Ovary (tissue), 3 donors: Measurements from ENCODE around the gene GRIK4.

Source experiments
- CTCF ChIP-seq, 3 donors: fragments of 450-650 bp in 2 of 3; fragments of 200-600 bp in 1 of 3; IDR thresholded peaks; one replicate each; pipeline versions ENCODE4 v1.5.1 to v1.8.0; 2016 to 2022; ENCODE audit warnings: antibody characterized with exemption in 3 of 3, mild to moderate bottlenecking in 1 of 3
- EP300 ChIP-seq: sonication (generic); formaldehyde crosslinking; IDR thresholded peaks from one replicate; pipeline ENCODE4 v1.6.1; 2017; ENCODE audit warnings: antibody characterized with exemption
- POLR2A ChIP-seq: fragments of 450-650 bp; IDR thresholded peaks from one replicate; pipeline ENCODE4 v1.6.1; 2017; ENCODE audit warnings: antibody characterized with exemption, mild to moderate bottlenecking, moderate library complexity
- donor health status: DM: no; HTN: no; CAD: no.

- TF ChIP-seq CTCF (IDR thresholded peaks at IDR 0.05), result no peak
- no peak for TF ChIP-seq POLR2A
- no peak for TF ChIP-seq EP300
Measured at GRCh38 chr11:120595557-120595956, 84.0 kb downstream of the GRIK4 start.
